ENCODE data around the gene ING1. TPM values are rescaled to one million over a fixed set of nuclear protein-coding genes. Genes with fewer than 3 reads are reported as not detected.

The ING1 gene
- total and polyA plus RNA-seq, 5 donors: 6.2 to 8.7 (median 7.3) TPM

GRCh38 chr13:110680852-110681251, 32.6 kb upstream of the ING1 start:
- Histone ChIP-seq H3K9me3 (ENCODE audit: control insufficient read depth, low read length) (no peaks in the 10 kb centered on the region), H3K4me3 (ENCODE audit: low read length) (no peak overlapping the region), H3K27ac (ENCODE audit: low read length) (no peak overlapping the region), H3K4me1 (ENCODE audit: control insufficient read depth, insufficient read depth, low read length) (no peaks in the 10 kb centered on the region), H3K27me3 (ENCODE audit: control insufficient read depth, insufficient read depth) (no peaks in the 10 kb centered on the region)
- intact Hi-C loops (cut with DNase I): no loop called here
- peak in 1 of 2 donors; percentile 39 for ATAC-seq
- 84% methylated on average over 7 of the region's 7 CpGs for WGBS
- no peak for DNase-seq

- Histone ChIP-seq H3K4me3 (ENCODE audit: low read length) (no peak overlapping the region), H3K9me3 (ENCODE audit: control insufficient read depth, low read length) (no peaks in the 10 kb centered on the region), H3K4me1 (ENCODE audit: control insufficient read depth, insufficient read depth, low read length) (no peaks in the 10 kb centered on the region), H3K27ac (ENCODE audit: low read length) (no peak overlapping the region), H3K27me3 (ENCODE audit: control insufficient read depth, insufficient read depth) (no peaks in the 10 kb centered on the region)
- ATAC-seq (no peak), DNase-seq (no peak)
- WGBS: 84% methylated on average over 15 of the region's 15 CpGs
- intact Hi-C loops (cut with DNase I): no loop called here
These were observed 31.5 kb upstream of the ING1 start for GRCh38 chr13:110681868-110682550.

GRCh38 chr13:110682746-110683145, 30.8 kb upstream of the ING1 start:
- DNase-seq: no peak
- H3K4me1 ChIP-seq (ENCODE audit: control insufficient read depth, insufficient read depth, low read length): no peaks in the 10 kb centered on the region
- no peaks in the 10 kb centered on the region for H3K27me3 ChIP-seq (ENCODE audit: control insufficient read depth, insufficient read depth)
- no peak for ATAC-seq
- no peaks in the 10 kb centered on the region for H3K9me3 ChIP-seq (ENCODE audit: control insufficient read depth, low read length)
- WGBS: 89% methylated on average over 12 of the region's 12 CpGs
- H3K27ac ChIP-seq (ENCODE audit: low read length): no peak overlapping the region
- intact Hi-C loops (cut with DNase I): no loop called here
- H3K4me3 ChIP-seq (ENCODE audit: low read length): no peak overlapping the region

- no peak for DNase-seq
- Histone ChIP-seq H3K27me3 (ENCODE audit: control insufficient read depth, insufficient read depth) (no peaks in the 10 kb centered on the region), H3K4me1 (ENCODE audit: control insufficient read depth, insufficient read depth, low read length) (no peaks in the 10 kb centered on the region), H3K27ac (ENCODE audit: low read length) (no peak overlapping the region), H3K9me3 (ENCODE audit: control insufficient read depth, low read length) (no peaks in the 10 kb centered on the region), H3K4me3 (ENCODE audit: low read length) (no peak overlapping the region)
- ATAC-seq: no peak
- intact Hi-C loops (cut with DNase I): no loop called here
- WGBS: 79% methylated on average over 5 of the region's 5 CpGs
These were observed 30.2 kb upstream of the ING1 start for GRCh38 chr13:110683203-110683883.

GRCh38 chr13:110683921-110684320, 29.6 kb upstream of the ING1 start:
- Histone ChIP-seq H3K27ac (ENCODE audit: low read length) (no peak overlapping the region), H3K4me3 (ENCODE audit: low read length) (no peak overlapping the region), H3K4me1 (ENCODE audit: control insufficient read depth, insufficient read depth, low read length) (no peaks in the 10 kb centered on the region), H3K9me3 (ENCODE audit: control insufficient read depth, low read length) (no peaks in the 10 kb centered on the region), H3K27me3 (ENCODE audit: control insufficient read depth, insufficient read depth) (no peaks in the 10 kb centered on the region)
- WGBS: 94% methylated on average over 5 of the region's 5 CpGs
- no peak for ATAC-seq
- DNase-seq: no peak
- intact Hi-C loops (cut with DNase I): no loop called here

GRCh38 chr13:110684388-110685056, 29.0 kb upstream of the ING1 start:
- DNase-seq (no peak), ATAC-seq (no peak)
- Histone ChIP-seq H3K4me3 (ENCODE audit: low read length) (no peak overlapping the region), H3K9me3 (ENCODE audit: control insufficient read depth, low read length) (no peaks in the 10 kb centered on the region), H3K4me1 (ENCODE audit: control insufficient read depth, insufficient read depth, low read length) (no peaks in the 10 kb centered on the region), H3K27ac (ENCODE audit: low read length) (no peak overlapping the region), H3K27me3 (ENCODE audit: control insufficient read depth, insufficient read depth) (no peaks in the 10 kb centered on the region)
- WGBS: 93% methylated on average over 8 of the region's 8 CpGs
- intact Hi-C loops (cut with DNase I): no loop called here

GRCh38 chr13:110685305-110686020, 28.0 kb upstream of the ING1 start:
- 91% methylated on average over 11 of the region's 11 CpGs for WGBS
- Histone ChIP-seq H3K4me3 (ENCODE audit: low read length) (no peak overlapping the region), H3K4me1 (ENCODE audit: control insufficient read depth, insufficient read depth, low read length) (no peaks in the 10 kb centered on the region), H3K27me3 (ENCODE audit: control insufficient read depth, insufficient read depth) (no peaks in the 10 kb centered on the region), H3K27ac (ENCODE audit: low read length) (no peak overlapping the region), H3K9me3 (ENCODE audit: control insufficient read depth, low read length) (no peaks in the 10 kb centered on the region)
- DNase-seq (no peak), ATAC-seq (no peak)
- intact Hi-C loops (cut with DNase I): no loop called here

GRCh38 chr13:110687736-110688135, 25.8 kb upstream of the ING1 start:
- H3K27me3 ChIP-seq (ENCODE audit: control insufficient read depth, insufficient read depth): no peaks in the 10 kb centered on the region

GRCh38 chr13:110689041-110689440, 24.5 kb upstream of the ING1 start:
- ATAC-seq (no peak), DNase-seq (no peak)
- H3K27me3 ChIP-seq (ENCODE audit: control insufficient read depth, insufficient read depth): no peaks in the 10 kb centered on the region
- intact Hi-C loops (cut with DNase I): no loop called here
- no peaks in the 10 kb centered on the region for H3K4me1 ChIP-seq (ENCODE audit: control insufficient read depth, insufficient read depth, low read length)
- WGBS: 89% methylated on average over 9 of the region's 9 CpGs
- no peaks in the 10 kb centered on the region for H3K9me3 ChIP-seq (ENCODE audit: control insufficient read depth, low read length)
- H3K4me3 ChIP-seq (ENCODE audit: low read length): no peak overlapping the region
- no peak overlapping the region for H3K27ac ChIP-seq (ENCODE audit: low read length)

More at GRCh38 chr13:110687736-110688135, 25.8 kb upstream of the ING1 start:
- intact Hi-C loops (cut with DNase I): no loop called here
- no peak for DNase-seq
- 95% methylated on average over 16 of the region's 16 CpGs for WGBS
- Histone ChIP-seq H3K4me1 (ENCODE audit: control insufficient read depth, insufficient read depth, low read length) (no peaks in the 10 kb centered on the region), H3K9me3 (ENCODE audit: control insufficient read depth, low read length) (no peaks in the 10 kb centered on the region), H3K27ac (ENCODE audit: low read length) (no peak overlapping the region), H3K4me3 (ENCODE audit: low read length) (no peak overlapping the region)
- ATAC-seq: no peak

- ATAC-seq: no peak
- H3K9me3 ChIP-seq (ENCODE audit: control insufficient read depth, low read length): no peaks in the 10 kb centered on the region
- H3K4me1 ChIP-seq (ENCODE audit: control insufficient read depth, insufficient read depth, low read length): no peaks in the 10 kb centered on the region
- no peak overlapping the region for H3K27ac ChIP-seq (ENCODE audit: low read length)
- H3K4me3 ChIP-seq (ENCODE audit: low read length): no peak overlapping the region
- WGBS: 96% methylated on average over 12 of the region's 12 CpGs
- intact Hi-C loops (cut with DNase I): no loop called here
- DNase-seq: no peak
- no peaks in the 10 kb centered on the region for H3K27me3 ChIP-seq (ENCODE audit: control insufficient read depth, insufficient read depth)
These were observed 23.8 kb upstream of the ING1 start for GRCh38 chr13:110689711-110690110.

GRCh38 chr13:110690516-110690915, 23.0 kb upstream of the ING1 start:
- H3K27me3 ChIP-seq (ENCODE audit: control insufficient read depth, insufficient read depth): no peaks in the 10 kb centered on the region
- H3K4me3 ChIP-seq (ENCODE audit: low read length): no peak overlapping the region
- intact Hi-C loops (cut with DNase I): no loop called here
- ATAC-seq: peak; percentile 32 to 51
- 86% methylated on average over 8 of the region's 8 CpGs for WGBS
- no peaks in the 10 kb centered on the region for H3K4me1 ChIP-seq (ENCODE audit: control insufficient read depth, insufficient read depth, low read length)
- H3K9me3 ChIP-seq (ENCODE audit: control insufficient read depth, low read length): no peaks in the 10 kb centered on the region
- no peak overlapping the region for H3K27ac ChIP-seq (ENCODE audit: low read length)
- no peak for DNase-seq
